HL-60 (cell line): Measurements from ENCODE around the gene HLA-C.

Source experiments
- DNase-seq, 2 experiments: peaks; one replicate each; pipeline ENCODE4 v3.0.0-alpha.2; 2010 to 2020; ENCODE audit warnings: low read depth in 1 of 2, low spot score in 1 of 2
- H3K27ac ChIP-seq: fragments of 250-450 bp; sonication (Bioruptor Pico); replicated peaks from 2 replicates; pipeline ENCODE4 v1.5.1; 2020; ENCODE audit warnings: mild to moderate bottlenecking, moderate library complexity
- H3K27me3 ChIP-seq: fragments of 250-450 bp; sonication (Bioruptor Pico); 2 replicates; pipeline ENCODE4 v1.5.1; 2021; ENCODE audit warnings: mild to moderate bottlenecking, moderate library complexity; ENCODE audit not compliant: insufficient read depth, poor library complexity, severe bottlenecking
- H3K4me3 ChIP-seq: replicated peaks from 2 replicates; pipeline ENCODE4 v1.5.1; 2011; ENCODE audit warnings: mild to moderate bottlenecking, control low read depth, low read length; ENCODE audit not compliant: insufficient read depth
- CTCF ChIP-seq: IDR thresholded peaks from one replicate; pipeline ENCODE4 v1.5.1; 2011; ENCODE audit warnings: low read length, control low read depth, inconsistent platforms; ENCODE audit not compliant: insufficient read depth
- GABPA ChIP-seq: IDR thresholded peaks from 2 replicates; pipeline ENCODE4 v1.6.1; 2012; ENCODE audit warnings: low read depth
- POLR2AphosphoS5 ChIP-seq: IDR thresholded peaks from 2 replicates; pipeline ENCODE4 v1.6.1; 2012; ENCODE audit warnings: low read depth
- REST ChIP-seq: IDR thresholded peaks from 2 replicates; pipeline ENCODE4 v1.6.1; 2012; ENCODE audit warnings: low read depth; ENCODE audit not compliant: insufficient replicate concordance
- SPI1 ChIP-seq: IDR thresholded peaks from 2 replicates; pipeline ENCODE4 v1.6.1; 2012; ENCODE audit warnings: low read depth, mild to moderate bottlenecking, borderline replicate concordance

HLA-C gene

GRCh38 chr6:31272836-31273626 lies 1.1 kb upstream of the HLA-C start:
- TF ChIP-seq SPI1 = no peak
- no peak for TF ChIP-seq CTCF
- TF ChIP-seq REST = no peak
- TF ChIP-seq POLR2AphosphoS5 = no peak
- TF ChIP-seq GABPA = no peak
- Histone ChIP-seq H3K27me3 (no peaks in the 10 kb centered on the region), H3K27ac (no peak overlapping the region), H3K4me3 (no peak overlapping the region)
- DNase-seq = no peak

GRCh38 chr6:31272436-31272835 lies 544 bp upstream of the HLA-C start:
- no peak for DNase-seq
- H3K4me3 ChIP-seq = peak overlapping the region; percentile 62
- H3K27me3 ChIP-seq = no peaks in the 10 kb centered on the region
- H3K27ac ChIP-seq = peak overlapping the region; percentile 94
- no peak for TF ChIP-seq POLR2AphosphoS5
- TF ChIP-seq GABPA = no peak
- TF ChIP-seq CTCF = no peak
- TF ChIP-seq SPI1 = no peak
- TF ChIP-seq REST = no peak

GRCh38 chr6:31270788-31271640 lies 878 bp downstream of the HLA-C start:
- no peaks in the 10 kb centered on the region for H3K27me3 ChIP-seq
- peak overlapping the region; percentile 62 for H3K4me3 ChIP-seq
- DNase-seq = peak; percentile 12 to 52
- TF ChIP-seq REST (no peak), CTCF (no peak), GABPA (no peak), SPI1 (no peak), POLR2AphosphoS5 (no peak)
- peak overlapping the region; percentile 94 for H3K27ac ChIP-seq
